Retina (tissue), 1 donor: ENCODE results near the gene SLC19A2.
"Not testable (repeated sequence)": the region's sequence is repeated elsewhere in the genome, so short reads cannot be mapped to it uniquely, and the experiment has no call there.

Experiments
- DNase-seq: peaks from one replicate; pipeline ENCODE4 v3.0.0-alpha.2; 2016

SLC19A2 gene

GRCh38 chr1:169485431-169486280 lies at the start of gene SLC19A2:
SLC19A2 (minus strand) TSS chr1:169485944; CDS start chr1:169485766, 178 bp downstream.
- peak; percentile 97 for DNase-seq

- no peak for DNase-seq
Observed at GRCh38 chr1:169534653-169535052, 48.9 kb upstream of the SLC19A2 start.

- DNase-seq = not testable (repeated sequence)
Observed at GRCh38 chr1:169533528-169534190, 47.9 kb upstream of the SLC19A2 start.

- DNase-seq = no peak
Observed at GRCh38 chr1:169530448-169530847, 44.7 kb upstream of the SLC19A2 start.

GRCh38 chr1:169529068-169529642 lies 43.4 kb upstream of the SLC19A2 start:
- peak; percentile 3 for DNase-seq

GRCh38 chr1:169528215-169529067 lies 42.7 kb upstream of the SLC19A2 start:
- no peak for DNase-seq

- no peak for DNase-seq
Observed at GRCh38 chr1:169527451-169528214, 41.9 kb upstream of the SLC19A2 start.

GRCh38 chr1:169527001-169527400 lies 41.3 kb upstream of the SLC19A2 start:
- DNase-seq = no peak

GRCh38 chr1:169526120-169526832 lies 40.5 kb upstream of the SLC19A2 start:
- DNase-seq = no peak

- no peak for DNase-seq
Observed at GRCh38 chr1:169525391-169525790, 39.6 kb upstream of the SLC19A2 start.

GRCh38 chr1:169523904-169524303 lies 38.2 kb upstream of the SLC19A2 start:
- no peak for DNase-seq

GRCh38 chr1:169521226-169521625 lies 35.5 kb upstream of the SLC19A2 start:
- no peak for DNase-seq

- no peak for DNase-seq
Observed at GRCh38 chr1:169517558-169518186, 31.9 kb upstream of the SLC19A2 start.

- no peak for DNase-seq
Observed at GRCh38 chr1:169515641-169516040, 29.9 kb upstream of the SLC19A2 start.

- DNase-seq = no peak
Observed at GRCh38 chr1:169514566-169515270, 29.0 kb upstream of the SLC19A2 start.

- no peak for DNase-seq
Observed at GRCh38 chr1:169513208-169513607, 27.5 kb upstream of the SLC19A2 start.

- no peak for DNase-seq
Observed at GRCh38 chr1:169511316-169512005, 25.7 kb upstream of the SLC19A2 start.

GRCh38 chr1:169510060-169510459 lies 24.3 kb upstream of the SLC19A2 start:
- DNase-seq = no peak

- peak; percentile 44 for DNase-seq
Observed at GRCh38 chr1:169509354-169509753, 23.6 kb upstream of the SLC19A2 start.
